ENCODE data around the gene OR10AD1.

DNA sequence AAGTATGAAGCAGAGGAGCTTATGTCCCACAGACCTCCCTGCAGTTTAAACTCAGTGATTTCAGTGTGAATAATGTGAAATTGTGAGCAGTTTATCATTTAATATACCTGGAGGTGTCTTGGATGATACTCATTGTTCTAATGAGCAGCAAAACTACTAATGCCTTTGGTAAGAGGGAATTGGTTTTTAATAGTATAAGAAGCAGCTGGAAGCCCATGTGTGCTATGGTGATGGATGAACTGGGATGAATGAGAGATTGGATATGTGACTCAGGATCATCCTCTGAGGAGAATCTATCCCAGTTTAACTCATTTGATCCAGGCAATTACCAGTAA, 26.7 kb downstream of the OR10AD1 start:
- TF ChIP-seq, protein P1, sequence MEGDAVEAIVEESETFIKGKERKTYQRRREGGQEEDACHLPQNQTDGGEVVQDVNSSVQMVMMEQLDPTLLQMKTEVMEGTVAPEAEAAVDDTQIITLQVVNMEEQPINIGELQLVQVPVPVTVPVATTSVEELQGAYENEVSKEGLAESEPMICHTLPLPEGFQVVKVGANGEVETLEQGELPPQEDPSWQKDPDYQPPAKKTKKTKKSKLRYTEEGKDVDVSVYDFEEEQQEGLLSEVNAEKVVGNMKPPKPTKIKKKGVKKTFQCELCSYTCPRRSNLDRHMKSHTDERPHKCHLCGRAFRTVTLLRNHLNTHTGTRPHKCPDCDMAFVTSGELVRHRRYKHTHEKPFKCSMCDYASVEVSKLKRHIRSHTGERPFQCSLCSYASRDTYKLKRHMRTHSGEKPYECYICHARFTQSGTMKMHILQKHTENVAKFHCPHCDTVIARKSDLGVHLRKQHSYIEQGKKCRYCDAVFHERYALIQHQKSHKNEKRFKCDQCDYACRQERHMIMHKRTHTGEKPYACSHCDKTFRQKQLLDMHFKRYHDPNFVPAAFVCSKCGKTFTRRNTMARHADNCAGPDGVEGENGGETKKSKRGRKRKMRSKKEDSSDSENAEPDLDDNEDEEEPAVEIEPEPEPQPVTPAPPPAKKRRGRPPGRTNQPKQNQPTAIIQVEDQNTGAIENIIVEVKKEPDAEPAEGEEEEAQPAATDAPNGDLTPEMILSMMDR (IDR thresholded peaks at IDR 0.05), result no peak
- no peak for TF ChIP-seq POLR2A (IDR thresholded peaks at IDR 0.05)

Measured in right lobe of liver (tissue), 4 donors.